ENCODE results near the gene KCNMB3. TPM values are rescaled to one million over a fixed set of nuclear protein-coding genes. Genes with fewer than 3 reads are reported as not detected.

Gene KCNMB3
- total and polyA plus RNA-seq, 4 donors: 0.96 to 5.5 (median 2.3) TPM

GRCh38 chr3:179266701-179267211 is 15.8 kb upstream of the KCNMB3 start:
- 63 to 68% methylated on average over 21 of the region's 21 CpGs for WGBS, 2 donors
- peak in 2 of 3 donors; percentile 16 to 20 for DNase-seq

GRCh38 chr3:179265875-179266274 is 15.0 kb upstream of the KCNMB3 start:
- Histone ChIP-seq H3K9me3 (ENCODE audit: control insufficient read depth in 4 of 4, insufficient read depth in 3 of 4, low read length in 3 of 4) (no peaks in the 10 kb centered on the region), H3K36me3 (ENCODE audit: control insufficient read depth in 4 of 4, insufficient read depth in 4 of 4, low read length in 4 of 4) (no peaks in the 10 kb centered on the region), H3K4me1 (ENCODE audit: control insufficient read depth in 5 of 5, insufficient read depth in 5 of 5, low read length in 5 of 5) (peaks cover 0 to 3% (median 0%) of the 10 kb centered on the region in 5 donors), H3K9ac (ENCODE audit: insufficient read depth in 1 of 2, low read length in 2 of 2) (no peak overlapping the region), H3K4me3 (no peak overlapping the region), H3K27me3 (ENCODE audit: control insufficient read depth in 3 of 3, insufficient read depth in 3 of 3, low read length in 2 of 3) (no peaks in the 10 kb centered on the region), H3K27ac (ENCODE audit: low read depth in 1 of 2, low read length in 1 of 2) (no peak overlapping the region)
- TF ChIP-seq CTCF (IDR thresholded peaks at IDR 0.05; ENCODE audit: control extremely low read depth, extremely low read depth): no peak
- 60 to 74% methylated on average over 4 of the region's 4 CpGs for WGBS, 2 donors
- ATAC-seq (ENCODE audit: insufficient read depth, low FRiP score) (no peak), DNase-seq (no peak)

More at GRCh38 chr3:179266701-179267211, 15.8 kb upstream of the KCNMB3 start:
- TF ChIP-seq CTCF (IDR thresholded peaks at IDR 0.05; ENCODE audit: control extremely low read depth, extremely low read depth): no peak
- Histone ChIP-seq H3K27ac (ENCODE audit: low read depth in 1 of 2, low read length in 1 of 2) (no peak overlapping the region), H3K36me3 (ENCODE audit: control insufficient read depth in 4 of 4, insufficient read depth in 4 of 4, low read length in 4 of 4) (no peaks in the 10 kb centered on the region), H3K27me3 (ENCODE audit: control insufficient read depth in 3 of 3, insufficient read depth in 3 of 3, low read length in 2 of 3) (no peaks in the 10 kb centered on the region), H3K4me3 (no peak overlapping the region), H3K9me3 (ENCODE audit: control insufficient read depth in 4 of 4, insufficient read depth in 3 of 4, low read length in 3 of 4) (no peaks in the 10 kb centered on the region), H3K4me1 (ENCODE audit: control insufficient read depth in 5 of 5, insufficient read depth in 5 of 5, low read length in 5 of 5) (peaks cover 0 to 1% (median 0%) of the 10 kb centered on the region in 5 donors), H3K9ac (ENCODE audit: insufficient read depth in 1 of 2, low read length in 2 of 2) (no peak overlapping the region)
- ATAC-seq (ENCODE audit: insufficient read depth, low FRiP score): no peak

GRCh38 chr3:179265092-179265491 is 14.2 kb upstream of the KCNMB3 start:
- peaks cover 0 to 3% (median 0%) of the 10 kb centered on the region in 5 donors for H3K4me1 ChIP-seq (ENCODE audit: control insufficient read depth in 5 of 5, insufficient read depth in 5 of 5, low read length in 5 of 5)
- peaks cover 0 to 6% (median under 1%) of the 10 kb centered on the region in 4 donors for H3K9me3 ChIP-seq (ENCODE audit: control insufficient read depth in 4 of 4, insufficient read depth in 3 of 4, low read length in 3 of 4)
- H3K9ac ChIP-seq (ENCODE audit: insufficient read depth in 1 of 2, low read length in 2 of 2): no peak overlapping the region
- H3K36me3 ChIP-seq (ENCODE audit: control insufficient read depth in 4 of 4, insufficient read depth in 4 of 4, low read length in 4 of 4): no peaks in the 10 kb centered on the region
- TF ChIP-seq CTCF (IDR thresholded peaks at IDR 0.05; ENCODE audit: control extremely low read depth, extremely low read depth): no peak
- no peak overlapping the region for H3K27ac ChIP-seq (ENCODE audit: low read depth in 1 of 2, low read length in 1 of 2)
- DNase-seq (no peak), ATAC-seq (ENCODE audit: insufficient read depth, low FRiP score) (no peak)
- no peaks in the 10 kb centered on the region for H3K27me3 ChIP-seq (ENCODE audit: control insufficient read depth in 3 of 3, insufficient read depth in 3 of 3, low read length in 2 of 3)
- WGBS, 2 donors: 95 to 100% methylated on average over 1 of the region's 1 CpG
- no peak overlapping the region for H3K4me3 ChIP-seq

GRCh38 chr3:179264449-179264848 is 13.5 kb upstream of the KCNMB3 start:
- no peak for TF ChIP-seq CTCF (IDR thresholded peaks at IDR 0.05; ENCODE audit: control extremely low read depth, extremely low read depth)
- Histone ChIP-seq H3K9me3 (ENCODE audit: control insufficient read depth in 4 of 4, insufficient read depth in 3 of 4, low read length in 3 of 4) (peaks cover 0 to 6% (median 2%) of the 10 kb centered on the region in 4 donors), H3K4me1 (ENCODE audit: control insufficient read depth in 5 of 5, insufficient read depth in 5 of 5, low read length in 5 of 5) (peaks cover 0 to 3% (median 0%) of the 10 kb centered on the region in 5 donors), H3K36me3 (ENCODE audit: control insufficient read depth in 4 of 4, insufficient read depth in 4 of 4, low read length in 4 of 4) (no peaks in the 10 kb centered on the region), H3K9ac (ENCODE audit: insufficient read depth in 1 of 2, low read length in 2 of 2) (no peak overlapping the region), H3K27me3 (ENCODE audit: control insufficient read depth in 3 of 3, insufficient read depth in 3 of 3, low read length in 2 of 3) (no peaks in the 10 kb centered on the region), H3K27ac (ENCODE audit: low read depth in 1 of 2, low read length in 1 of 2) (no peak overlapping the region), H3K4me3 (no peak overlapping the region)
- ATAC-seq (ENCODE audit: insufficient read depth, low FRiP score) (no peak), DNase-seq (no peak)
- WGBS, 2 donors: 67 to 87% methylated on average over 4 of the region's 4 CpGs
